ENCODE data around the gene CACNA1A.
"Not testable (repeated sequence)": the region's sequence is repeated elsewhere in the genome, so short reads cannot be mapped to it uniquely, and the experiment has no call there.

The CACNA1A gene

DNA sequence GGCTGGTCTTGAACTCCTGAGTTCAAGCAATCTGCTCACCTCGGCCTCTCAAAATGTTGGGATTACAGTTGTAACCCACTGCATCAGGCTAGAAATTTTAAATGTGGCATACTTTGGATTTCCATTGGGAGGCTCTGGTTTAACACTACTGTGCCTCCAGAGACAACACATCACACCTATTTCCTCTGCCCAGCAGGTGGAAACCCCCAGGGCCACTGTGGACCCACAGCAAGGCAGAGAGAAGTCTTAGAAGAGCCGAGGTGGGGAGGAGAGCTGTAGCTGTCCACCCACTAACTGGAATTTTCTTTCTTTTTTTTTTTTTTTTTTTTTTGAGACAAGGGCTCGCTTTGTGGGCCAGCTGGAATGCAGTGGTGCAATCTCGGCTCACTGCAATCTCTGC is 316.7 kb downstream of the CACNA1A start:
- no peak for TF ChIP-seq CTCF (IDR thresholded peaks at IDR 0.05; ENCODE audit: insufficient read depth, low read depth, low read length, missing control alignments)
- no peak for DNase-seq (ENCODE audit: low read depth)
- no peak overlapping the region for H3K4me3 ChIP-seq (ENCODE audit: low read depth, low read length)

- DNase-seq (ENCODE audit: low read depth) = no peak
Measured at GRCh38 chr19:13187419-13187818, 318.9 kb downstream of the CACNA1A start.

DNA sequence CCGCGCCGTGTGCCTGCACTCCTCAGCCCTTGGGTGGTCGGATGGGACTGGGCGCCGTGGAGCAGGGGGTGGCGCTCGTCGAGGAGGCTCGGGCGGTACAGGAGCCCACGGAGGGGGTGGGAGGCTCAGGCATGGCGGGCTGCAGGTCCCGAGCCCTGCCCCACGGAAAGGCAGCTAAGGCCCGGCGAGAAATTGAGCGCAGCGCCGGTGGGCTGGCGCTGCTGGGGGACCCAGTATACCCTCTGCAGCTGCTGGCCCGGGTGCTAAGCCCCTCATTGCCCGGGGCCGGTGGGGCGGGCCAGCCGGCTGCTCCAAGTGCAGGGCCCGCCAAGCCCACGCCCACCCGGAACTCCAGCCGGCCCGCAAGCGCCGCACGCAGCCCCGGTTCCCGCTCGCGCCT is 319.6 kb downstream of the CACNA1A start:
- not testable (repeated sequence) for DNase-seq (ENCODE audit: low read depth); H3K4me3 ChIP-seq (ENCODE audit: low read depth, low read length)

More at GRCh38 chr19:13187419-13187818, 318.9 kb downstream of the CACNA1A start:
- no peak overlapping the region for H3K4me3 ChIP-seq (ENCODE audit: low read depth, low read length)
- no peak for TF ChIP-seq CTCF (IDR thresholded peaks at IDR 0.05; ENCODE audit: insufficient read depth, low read depth, low read length, missing control alignments)

GRCh38 chr19:13185763-13186657 is 320.3 kb downstream of the CACNA1A start:
- H3K4me3 ChIP-seq (ENCODE audit: low read depth, low read length); DNase-seq (ENCODE audit: low read depth): not testable (repeated sequence)

GRCh38 chr19:13184926-13185325 is 321.4 kb downstream of the CACNA1A start:
- H3K4me3 ChIP-seq (ENCODE audit: low read depth, low read length); DNase-seq (ENCODE audit: low read depth): not testable (repeated sequence)

DNA sequence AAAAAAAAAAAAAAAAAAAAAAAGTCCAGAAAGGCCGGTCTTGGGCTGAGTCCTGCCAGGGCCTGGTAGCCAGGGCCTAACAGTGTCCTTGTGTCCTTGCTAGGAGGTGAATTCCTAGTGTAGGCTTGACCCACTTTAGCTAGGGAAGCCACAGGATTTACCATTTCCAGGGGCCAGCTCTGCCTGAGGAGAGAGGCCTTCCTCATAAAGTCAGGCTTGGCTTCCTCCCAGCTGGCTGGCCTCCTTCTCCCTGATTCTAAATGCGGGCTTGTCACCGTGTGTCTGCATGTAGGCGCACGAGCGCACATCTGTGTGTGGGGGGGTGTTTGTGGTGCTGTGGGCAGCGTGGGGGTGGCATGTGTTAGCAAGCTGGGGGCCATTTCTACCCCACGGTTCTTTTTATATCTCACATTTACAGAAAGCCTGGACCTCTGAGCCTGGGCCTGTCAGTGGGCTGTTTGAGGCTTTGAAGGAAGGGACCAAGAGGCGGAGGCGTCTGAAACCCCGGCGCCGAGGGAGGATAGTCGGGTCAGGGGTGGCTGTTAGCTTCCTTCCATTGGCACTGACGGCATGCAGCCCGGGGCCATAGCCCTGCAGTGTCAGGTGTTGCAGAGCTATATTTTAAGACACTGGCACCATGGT is 324.4 kb downstream of the CACNA1A start:
- peak; percentile 38 for DNase-seq (ENCODE audit: low read depth)
- no peak for TF ChIP-seq CTCF (IDR thresholded peaks at IDR 0.05; ENCODE audit: insufficient read depth, low read depth, low read length, missing control alignments)
- H3K4me3 ChIP-seq (ENCODE audit: low read depth, low read length) = no peak overlapping the region

GRCh38 chr19:13178291-13178690 is 328.0 kb downstream of the CACNA1A start:
- not testable (repeated sequence) for H3K4me3 ChIP-seq (ENCODE audit: low read depth, low read length); DNase-seq (ENCODE audit: low read depth)

GRCh38 chr19:13177584-13177983 is 328.7 kb downstream of the CACNA1A start:
- DNase-seq (ENCODE audit: low read depth); H3K4me3 ChIP-seq (ENCODE audit: low read depth, low read length): not testable (repeated sequence)

GRCh38 chr19:13176345-13176744 is 329.9 kb downstream of the CACNA1A start:
- no peak for TF ChIP-seq CTCF (IDR thresholded peaks at IDR 0.05; ENCODE audit: insufficient read depth, low read depth, low read length, missing control alignments)
- DNase-seq (ENCODE audit: low read depth) = no peak
- H3K4me3 ChIP-seq (ENCODE audit: low read depth, low read length) = no peak overlapping the region

Data from GM12865 (cell line).